ENCODE measurements around the gene PAFAH1B2.

Gene PAFAH1B2

DNA sequence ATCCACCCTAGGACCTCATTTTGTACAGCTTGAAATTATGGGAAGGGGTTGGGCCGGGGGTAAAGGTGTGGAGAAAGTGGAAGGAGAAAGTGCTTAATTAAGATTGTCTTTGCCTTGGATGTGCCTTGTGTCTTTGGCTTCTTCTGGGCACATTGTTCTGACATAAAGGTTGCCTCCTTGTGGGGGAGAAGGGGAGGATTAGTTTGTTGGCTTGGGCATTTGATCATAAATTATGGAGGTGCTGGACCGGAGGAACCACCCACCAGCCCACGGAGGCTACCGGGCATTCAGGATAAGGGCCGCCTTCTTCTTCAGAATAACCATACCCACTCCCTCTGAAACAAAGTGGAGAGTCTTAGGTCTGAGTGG, 1.3 kb downstream of the PAFAH1B2 start:
- peaks cover 57% of the 10 kb centered on the region for H3K79me2 ChIP-seq (ENCODE audit: control insufficient read depth, insufficient read depth, low read length)
- no peak overlapping the region for H4K5ac ChIP-seq (ENCODE audit: low read length)
- H2AK5ac ChIP-seq (ENCODE audit: low read length): no peak overlapping the region
- no peak overlapping the region for H3K23ac ChIP-seq (ENCODE audit: low read length)
- peak overlapping the region; percentile 81 for H3K9ac ChIP-seq (ENCODE audit: low read length)
- no peak overlapping the region for H3K4ac ChIP-seq (ENCODE audit: low read depth, low read length)
- DNase-seq: peak; percentile 46
- peaks cover 3% of the 10 kb centered on the region for H3K4me1 ChIP-seq (ENCODE audit: control insufficient read depth, low read depth, low read length)
- peak overlapping the region; percentile 63 for H3K4me3 ChIP-seq (ENCODE audit: low read length)
- H3K36me3 ChIP-seq (ENCODE audit: control insufficient read depth, insufficient read depth, low read length): no peaks in the 10 kb centered on the region
- no peak overlapping the region for H4K8ac ChIP-seq (ENCODE audit: low read depth, low read length)
- no peak overlapping the region for H3K27ac ChIP-seq (ENCODE audit: low read depth, low read length)
- no peak overlapping the region for H3K18ac ChIP-seq (ENCODE audit: low read length)
- WGBS (ENCODE audit: extremely low coverage, insufficient coverage, low lambda C conversion rate): no CpG with 5 or more reads among the region's 5 CpGs
- H3K4me2 ChIP-seq (ENCODE audit: low read length): peak overlapping the region; percentile 41
- H3K27me3 ChIP-seq (ENCODE audit: insufficient read depth, low read length, poor library complexity): no peaks in the 10 kb centered on the region
- H2BK15ac ChIP-seq (replicated peaks; ENCODE audit: low read depth): no peak overlapping the region
- H2BK120ac ChIP-seq (ENCODE audit: low read depth, low read length): no peak overlapping the region
- H2BK5ac ChIP-seq (ENCODE audit: low read length): no peak overlapping the region
- H3K56ac ChIP-seq (ENCODE audit: low read length): peak overlapping the region; percentile 93
- no peaks in the 10 kb centered on the region for H3K79me1 ChIP-seq (ENCODE audit: low read length)

- Histone ChIP-seq H3K36me3 (ENCODE audit: control insufficient read depth, insufficient read depth, low read length) (no peaks in the 10 kb centered on the region), H3K56ac (ENCODE audit: low read length) (peak overlapping the region; percentile 42)
Measured at GRCh38 chr11:117146521-117146920, 2.4 kb downstream of the PAFAH1B2 start.

GRCh38 chr11:117152066-117152465, 8.0 kb downstream of the PAFAH1B2 start:
- H3K36me3 ChIP-seq (ENCODE audit: control insufficient read depth, insufficient read depth, low read length): peaks cover 2% of the 10 kb centered on the region
- no peak overlapping the region for H4K5ac ChIP-seq (ENCODE audit: low read length)
- no peak overlapping the region for H2BK5ac ChIP-seq (ENCODE audit: low read length)
- no peak overlapping the region for H2BK15ac ChIP-seq (replicated peaks; ENCODE audit: low read depth)
- no peaks in the 10 kb centered on the region for H3K27me3 ChIP-seq (ENCODE audit: insufficient read depth, low read length, poor library complexity)
- no peak overlapping the region for H3K23ac ChIP-seq (ENCODE audit: low read length)
- no peak overlapping the region for H2AK5ac ChIP-seq (ENCODE audit: low read length)
- DNase-seq: no peak
- H3K56ac ChIP-seq (ENCODE audit: low read length): no peak overlapping the region
- no peak overlapping the region for H3K27ac ChIP-seq (ENCODE audit: low read depth, low read length)
- H3K18ac ChIP-seq (ENCODE audit: low read length): no peak overlapping the region
- H3K4ac ChIP-seq (ENCODE audit: low read depth, low read length): no peak overlapping the region
- H3K4me3 ChIP-seq (ENCODE audit: low read length): no peak overlapping the region
- H3K79me2 ChIP-seq (ENCODE audit: control insufficient read depth, insufficient read depth, low read length): peaks cover 77% of the 10 kb centered on the region
- no peak overlapping the region for H2BK120ac ChIP-seq (ENCODE audit: low read depth, low read length)
- no CpG with 5 or more reads among the region's 2 CpGs for WGBS (ENCODE audit: extremely low coverage, insufficient coverage, low lambda C conversion rate)
- H3K9ac ChIP-seq (ENCODE audit: low read length): no peak overlapping the region
- H4K8ac ChIP-seq (ENCODE audit: low read depth, low read length): no peak overlapping the region
- no peaks in the 10 kb centered on the region for H3K4me1 ChIP-seq (ENCODE audit: control insufficient read depth, low read depth, low read length)
- no peak overlapping the region for H3K4me2 ChIP-seq (ENCODE audit: low read length)
- H3K79me1 ChIP-seq (ENCODE audit: low read length): peaks cover 7% of the 10 kb centered on the region

More at GRCh38 chr11:117146521-117146920, 2.4 kb downstream of the PAFAH1B2 start:
- peak; percentile 64 for DNase-seq
- Histone ChIP-seq H2BK15ac (replicated peaks; ENCODE audit: low read depth) (no peak overlapping the region), H3K18ac (ENCODE audit: low read length) (no peak overlapping the region), H4K8ac (ENCODE audit: low read depth, low read length) (no peak overlapping the region), H4K5ac (ENCODE audit: low read length) (no peak overlapping the region), H3K23ac (ENCODE audit: low read length) (no peak overlapping the region), H2AK5ac (ENCODE audit: low read length) (no peak overlapping the region), H3K27ac (ENCODE audit: low read depth, low read length) (no peak overlapping the region), H3K4ac (ENCODE audit: low read depth, low read length) (no peak overlapping the region), H2BK120ac (ENCODE audit: low read depth, low read length) (no peak overlapping the region), H2BK5ac (ENCODE audit: low read length) (no peak overlapping the region), H3K9ac (ENCODE audit: low read length) (peak overlapping the region; percentile 15), H3K79me1 (ENCODE audit: low read length) (no peaks in the 10 kb centered on the region), H3K79me2 (ENCODE audit: control insufficient read depth, insufficient read depth, low read length) (peaks cover 62% of the 10 kb centered on the region), H3K4me1 (ENCODE audit: control insufficient read depth, low read depth, low read length) (peaks cover 3% of the 10 kb centered on the region), H3K4me2 (ENCODE audit: low read length) (no peak overlapping the region), H3K4me3 (ENCODE audit: low read length) (no peak overlapping the region), H3K27me3 (ENCODE audit: insufficient read depth, low read length, poor library complexity) (no peaks in the 10 kb centered on the region)
- no CpG with 5 or more reads among the region's 10 CpGs for WGBS (ENCODE audit: extremely low coverage, insufficient coverage, low lambda C conversion rate)

GRCh38 chr11:117154468-117154867, 10.4 kb downstream of the PAFAH1B2 start:
- Histone ChIP-seq H3K4me1 (ENCODE audit: control insufficient read depth, low read depth, low read length) (no peaks in the 10 kb centered on the region), H3K4me3 (ENCODE audit: low read length) (no peak overlapping the region), H3K56ac (ENCODE audit: low read length) (no peak overlapping the region), H2BK5ac (ENCODE audit: low read length) (no peak overlapping the region), H3K79me1 (ENCODE audit: low read length) (peaks cover 9% of the 10 kb centered on the region), H2BK120ac (ENCODE audit: low read depth, low read length) (no peak overlapping the region), H3K18ac (ENCODE audit: low read length) (no peak overlapping the region), H3K36me3 (ENCODE audit: control insufficient read depth, insufficient read depth, low read length) (peaks cover 4% of the 10 kb centered on the region), H3K79me2 (ENCODE audit: control insufficient read depth, insufficient read depth, low read length) (peaks cover 68% of the 10 kb centered on the region), H3K27ac (ENCODE audit: low read depth, low read length) (no peak overlapping the region), H2BK15ac (replicated peaks; ENCODE audit: low read depth) (no peak overlapping the region), H3K4ac (ENCODE audit: low read depth, low read length) (no peak overlapping the region), H4K5ac (ENCODE audit: low read length) (no peak overlapping the region), H2AK5ac (ENCODE audit: low read length) (no peak overlapping the region), H3K9ac (ENCODE audit: low read length) (no peak overlapping the region), H3K27me3 (ENCODE audit: insufficient read depth, low read length, poor library complexity) (no peaks in the 10 kb centered on the region), H3K23ac (ENCODE audit: low read length) (no peak overlapping the region), H4K8ac (ENCODE audit: low read depth, low read length) (no peak overlapping the region), H3K4me2 (ENCODE audit: low read length) (no peak overlapping the region)
- WGBS (ENCODE audit: extremely low coverage, insufficient coverage, low lambda C conversion rate): no CpG with 5 or more reads among the region's 5 CpGs
- no peak for DNase-seq

- no peaks in the 10 kb centered on the region for H3K27me3 ChIP-seq (ENCODE audit: insufficient read depth, low read length, poor library complexity)
- H3K56ac ChIP-seq (ENCODE audit: low read length): no peak overlapping the region
- no peak for DNase-seq
- H2AK5ac ChIP-seq (ENCODE audit: low read length): no peak overlapping the region
- peaks cover 51% of the 10 kb centered on the region for H3K79me2 ChIP-seq (ENCODE audit: control insufficient read depth, insufficient read depth, low read length)
- no peak overlapping the region for H3K4ac ChIP-seq (ENCODE audit: low read depth, low read length)
- no peak overlapping the region for H2BK15ac ChIP-seq (replicated peaks; ENCODE audit: low read depth)
- H3K27ac ChIP-seq (ENCODE audit: low read depth, low read length): no peak overlapping the region
- peaks cover 7% of the 10 kb centered on the region for H3K36me3 ChIP-seq (ENCODE audit: control insufficient read depth, insufficient read depth, low read length)
- no CpG with 5 or more reads among the region's 2 CpGs for WGBS (ENCODE audit: extremely low coverage, insufficient coverage, low lambda C conversion rate)
- H2BK120ac ChIP-seq (ENCODE audit: low read depth, low read length): no peak overlapping the region
- H3K4me2 ChIP-seq (ENCODE audit: low read length): no peak overlapping the region
- H3K23ac ChIP-seq (ENCODE audit: low read length): no peak overlapping the region
- H4K5ac ChIP-seq (ENCODE audit: low read length): no peak overlapping the region
- no peaks in the 10 kb centered on the region for H3K4me1 ChIP-seq (ENCODE audit: control insufficient read depth, low read depth, low read length)
- H3K18ac ChIP-seq (ENCODE audit: low read length): no peak overlapping the region
- no peak overlapping the region for H2BK5ac ChIP-seq (ENCODE audit: low read length)
- H4K8ac ChIP-seq (ENCODE audit: low read depth, low read length): no peak overlapping the region
- H3K9ac ChIP-seq (ENCODE audit: low read length): no peak overlapping the region
- H3K79me1 ChIP-seq (ENCODE audit: low read length): peaks cover 9% of the 10 kb centered on the region
- H3K4me3 ChIP-seq (ENCODE audit: low read length): no peak overlapping the region
Measured at GRCh38 chr11:117157507-117157906, 13.4 kb downstream of the PAFAH1B2 start.

GRCh38 chr11:117159892-117160291, 15.8 kb downstream of the PAFAH1B2 start:
- H3K56ac ChIP-seq (ENCODE audit: low read length): no peak overlapping the region
- no peak overlapping the region for H3K23ac ChIP-seq (ENCODE audit: low read length)
- H3K18ac ChIP-seq (ENCODE audit: low read length): no peak overlapping the region
- H3K36me3 ChIP-seq (ENCODE audit: control insufficient read depth, insufficient read depth, low read length): peaks cover 10% of the 10 kb centered on the region
- H2BK15ac ChIP-seq (replicated peaks; ENCODE audit: low read depth): no peak overlapping the region
- no peaks in the 10 kb centered on the region for H3K27me3 ChIP-seq (ENCODE audit: insufficient read depth, low read length, poor library complexity)
- H3K4me3 ChIP-seq (ENCODE audit: low read length): no peak overlapping the region
- H2AK5ac ChIP-seq (ENCODE audit: low read length): no peak overlapping the region
- H3K4me2 ChIP-seq (ENCODE audit: low read length): no peak overlapping the region
- DNase-seq: no peak
- H4K8ac ChIP-seq (ENCODE audit: low read depth, low read length): no peak overlapping the region
- H3K4ac ChIP-seq (ENCODE audit: low read depth, low read length): no peak overlapping the region
- no peak overlapping the region for H3K9ac ChIP-seq (ENCODE audit: low read length)
- peaks cover 32% of the 10 kb centered on the region for H3K79me2 ChIP-seq (ENCODE audit: control insufficient read depth, insufficient read depth, low read length)
- H4K5ac ChIP-seq (ENCODE audit: low read length): no peak overlapping the region
- no CpG with 5 or more reads among the region's 2 CpGs for WGBS (ENCODE audit: extremely low coverage, insufficient coverage, low lambda C conversion rate)
- H3K27ac ChIP-seq (ENCODE audit: low read depth, low read length): no peak overlapping the region
- H3K4me1 ChIP-seq (ENCODE audit: control insufficient read depth, low read depth, low read length): no peaks in the 10 kb centered on the region
- no peak overlapping the region for H2BK5ac ChIP-seq (ENCODE audit: low read length)
- no peak overlapping the region for H2BK120ac ChIP-seq (ENCODE audit: low read depth, low read length)
- peaks cover 7% of the 10 kb centered on the region for H3K79me1 ChIP-seq (ENCODE audit: low read length)

Measured in mesendoderm (in vitro differentiated cells).